ENCODE results near the gene ZBTB32.

- TF ChIP-seq CTCF (IDR thresholded peaks at IDR 0.05) (no peak), POLR2A (IDR thresholded peaks at IDR 0.05) (no peak)
These were observed 23.8 kb downstream of the ZBTB32 start for GRCh38 chr19:35727956-35728706.

All from uterus (tissue), 2 donors.